NCI-H128 (cell line): ENCODE results near the gene GRK2.
"Not testable (repeated sequence)": the region's sequence is repeated elsewhere in the genome, so short reads cannot be mapped to it uniquely, and the experiment has no call there.

ENCODE experiments used
- DNase-seq: peaks from one replicate; lab custom pipeline; 2025; ENCODE audit not compliant: unreplicated experiment; lab: John Stamatoyannopoulos, UW

Gene GRK2

GRCh38 chr11:67266449-67267187 lies at the start of gene GRK2:
Gene GRK2, plus strand, starts transcription at chr11:67266473. Its CDS starts 227 bp downstream, at chr11:67266700.
- peak; percentile 13 for DNase-seq

DNA sequence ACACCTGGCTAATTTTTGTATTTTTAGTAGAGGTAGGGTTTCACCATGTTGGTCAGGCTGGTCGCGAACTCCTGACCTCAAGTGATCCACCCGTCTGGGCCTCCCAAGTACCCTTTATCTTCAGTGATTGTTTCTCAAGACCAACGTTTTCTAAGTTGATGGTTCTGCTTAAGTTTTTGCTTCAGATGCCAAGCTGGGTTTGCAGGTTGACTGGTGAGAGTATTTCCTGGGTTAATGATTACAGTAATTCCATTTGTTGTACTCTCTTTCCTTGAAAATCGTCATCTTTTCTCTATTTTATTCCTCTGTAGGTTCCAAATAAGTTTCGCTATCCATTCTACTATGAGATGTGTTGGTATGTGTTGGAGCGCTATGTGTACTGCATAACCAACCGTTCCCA lies 38.5 kb upstream of the GRK2 start:
- DNase-seq, result no peak

GRCh38 chr11:67230406-67230805 lies 35.9 kb upstream of the GRK2 start:
- DNase-seq, result no peak

DNA sequence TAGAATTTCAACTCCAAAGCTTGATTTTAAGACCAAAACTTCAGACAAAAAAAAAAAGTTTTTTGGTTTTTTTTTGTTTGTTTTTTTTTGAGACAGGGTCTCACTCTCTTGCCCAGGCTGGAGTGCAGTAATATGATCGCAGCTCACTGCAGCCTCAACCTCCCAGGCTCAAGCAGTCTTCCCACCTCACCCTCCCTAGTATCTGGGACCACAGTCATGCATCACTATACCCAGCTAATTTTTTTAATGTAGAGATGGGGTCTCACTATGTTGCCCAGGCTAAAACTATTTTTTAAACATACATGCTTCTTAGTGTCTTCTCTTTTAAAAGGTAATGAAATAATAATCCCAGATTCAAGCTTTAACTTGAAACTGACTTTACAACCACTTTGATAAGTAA lies 35.4 kb upstream of the GRK2 start:
- no peak for DNase-seq

DNA sequence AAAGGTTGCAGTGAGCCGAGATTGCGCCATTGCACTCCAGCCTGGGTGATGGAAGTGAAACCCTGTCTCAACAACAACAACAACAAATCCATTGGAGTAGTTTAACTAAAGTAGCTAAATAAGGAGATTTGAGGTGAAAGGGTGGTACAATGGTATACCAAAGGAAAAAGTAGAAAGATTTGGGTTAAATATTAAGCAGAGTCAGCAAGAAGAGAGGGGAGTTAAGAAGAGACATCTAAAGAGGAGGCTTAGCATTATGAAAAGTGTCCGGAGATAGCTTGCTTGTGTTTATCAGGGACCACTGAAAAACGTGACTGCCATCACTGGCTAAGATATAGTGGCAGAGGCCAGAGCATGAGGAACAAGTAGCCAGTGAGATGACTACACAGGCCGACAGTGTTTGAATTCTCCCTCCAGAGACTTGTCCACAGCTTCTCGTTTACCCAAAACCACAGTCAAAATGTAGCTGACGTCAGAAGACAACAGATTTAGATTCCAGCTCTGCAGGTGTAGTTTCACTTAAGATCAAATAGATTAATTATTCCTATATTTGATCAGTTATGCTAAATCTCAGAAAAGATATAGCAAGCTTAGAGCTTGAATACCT lies 32.6 kb upstream of the GRK2 start:
- DNase-seq, result no peak

GRCh38 chr11:67234571-67234970 lies 31.7 kb upstream of the GRK2 start:
- DNase-seq, result not testable (repeated sequence)

GRCh38 chr11:67237574-67237973 lies 28.7 kb upstream of the GRK2 start:
- no peak for DNase-seq

DNA sequence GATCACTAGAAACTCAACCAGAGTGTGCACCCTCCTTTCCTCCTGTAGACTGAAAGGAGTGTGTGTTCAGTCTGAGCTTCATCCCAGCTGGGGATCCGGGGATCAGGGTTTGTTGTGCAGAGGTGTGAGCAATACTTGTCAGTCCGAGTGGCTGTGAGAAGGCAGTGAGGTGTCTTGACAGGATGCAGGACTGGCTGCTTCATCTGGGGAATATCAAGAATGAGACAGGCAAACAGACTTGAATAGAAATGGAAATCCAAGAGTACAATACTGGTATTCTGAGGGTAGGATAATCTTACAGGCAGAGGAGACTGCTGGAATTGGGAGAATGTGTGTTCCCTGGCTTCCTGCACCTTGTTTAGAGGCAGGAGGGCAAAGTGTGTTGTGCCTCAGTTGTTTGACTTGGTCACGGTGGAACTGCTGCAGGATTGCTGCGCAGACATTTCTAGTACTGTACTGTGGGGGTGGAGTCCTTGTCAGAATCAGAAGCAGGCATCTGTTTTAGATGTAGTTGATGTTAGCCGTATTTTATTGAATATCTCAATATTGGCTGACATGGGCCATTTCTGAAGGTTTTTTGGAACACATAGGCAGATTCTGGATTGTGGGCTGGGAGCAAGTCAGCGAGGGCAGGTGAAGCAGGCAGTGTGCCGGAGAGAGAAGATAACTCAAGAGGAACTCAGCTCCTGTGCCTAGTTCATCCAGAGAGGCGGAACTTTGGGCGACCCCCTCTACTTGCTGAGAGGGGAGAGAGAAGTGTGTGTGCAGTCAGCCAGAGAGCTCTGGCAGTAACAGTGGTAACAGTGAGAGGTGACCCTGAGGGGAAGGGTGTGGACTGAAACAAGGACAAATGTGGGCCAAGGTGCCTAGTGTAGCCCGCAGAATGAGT lies 27.1 kb upstream of the GRK2 start:
- no peak for DNase-seq

- DNase-seq, result peak; percentile 94
Observed at GRCh38 chr11:67239783-67240575, 26.3 kb upstream of the GRK2 start.

- DNase-seq, result no peak
Observed at GRCh38 chr11:67240576-67241389, 25.5 kb upstream of the GRK2 start.

- no peak for DNase-seq
Observed at GRCh38 chr11:67242548-67242947, 23.7 kb upstream of the GRK2 start.

DNA sequence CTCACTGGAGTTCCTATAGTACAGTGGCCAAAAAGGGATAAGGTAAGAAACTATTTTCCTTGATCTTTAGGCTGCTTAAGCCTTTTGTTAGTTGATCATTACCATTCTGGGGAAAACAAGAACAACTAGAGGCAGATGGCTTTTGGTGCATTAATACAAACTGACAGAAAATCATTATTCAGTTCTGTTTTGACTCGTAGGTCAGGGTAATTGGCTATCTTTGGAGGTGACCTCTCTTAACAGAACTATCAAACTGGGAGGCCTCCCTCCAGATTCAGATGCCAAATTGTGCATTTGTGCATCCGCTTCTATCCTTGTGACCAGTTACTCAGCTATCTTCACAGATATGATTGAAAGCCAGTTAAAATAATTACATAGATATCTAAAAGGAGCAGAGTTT lies 23.2 kb upstream of the GRK2 start:
- no peak for DNase-seq

- no peak for DNase-seq
Observed at GRCh38 chr11:67245046-67245445, 21.2 kb upstream of the GRK2 start.

GRCh38 chr11:67247946-67248550 lies 18.2 kb upstream of the GRK2 start:
- DNase-seq, result no peak

GRCh38 chr11:67248653-67249052 lies 17.6 kb upstream of the GRK2 start:
- no peak for DNase-seq

- DNase-seq, result no peak
Observed at GRCh38 chr11:67250059-67251043, 15.9 kb upstream of the GRK2 start.

GRCh38 chr11:67251841-67252240 lies 14.4 kb upstream of the GRK2 start:
- no peak for DNase-seq

- DNase-seq, result no peak
Observed at GRCh38 chr11:67252831-67253239, 13.4 kb upstream of the GRK2 start.
